SW 1271 (cell line): ENCODE results near the gene PARVA.

ENCODE experiments used
- DNase-seq, 2 experiments: peaks; one replicate each; lab custom pipeline; 2025; lab: John Stamatoyannopoulos, UW

PARVA gene

DNA sequence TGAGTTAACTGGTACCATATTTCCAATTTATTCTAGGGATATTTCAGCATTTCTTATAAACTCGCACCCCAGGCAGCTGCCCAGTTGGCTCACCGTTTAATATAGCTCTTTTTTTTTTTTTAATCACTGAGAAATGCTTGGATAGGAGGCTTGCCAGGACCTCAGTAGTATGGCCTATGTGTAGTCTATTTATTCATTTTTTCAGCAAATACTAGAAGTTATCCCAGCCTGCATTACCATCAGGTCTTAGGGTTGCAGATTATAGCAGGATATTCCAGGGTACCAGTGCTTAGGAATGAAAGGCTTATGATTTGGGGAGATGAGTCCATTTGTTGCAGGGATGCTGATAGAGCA is 26.6 kb downstream of the PARVA start:
- DNase-seq, result no peak

DNA sequence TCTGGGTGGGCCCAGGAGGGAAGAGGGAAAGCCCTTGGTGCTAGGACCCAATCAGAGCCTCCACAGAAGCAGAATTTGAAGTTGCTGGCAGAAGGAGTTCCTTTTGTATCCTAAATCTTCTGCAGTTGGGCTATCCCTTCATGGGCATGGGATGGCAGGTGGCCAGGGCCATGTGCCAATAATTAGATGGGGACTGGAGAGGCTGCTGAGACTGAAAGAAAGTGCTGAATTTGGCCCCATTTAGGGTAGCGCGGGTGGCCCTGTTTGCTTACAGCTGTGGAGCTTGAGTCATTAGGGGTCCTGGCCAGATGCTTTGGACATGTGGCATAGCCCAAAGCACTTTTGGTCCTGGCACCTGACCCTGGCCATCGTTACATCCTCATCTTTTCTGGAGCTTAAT is 27.1 kb downstream of the PARVA start:
- no peak for DNase-seq

DNA sequence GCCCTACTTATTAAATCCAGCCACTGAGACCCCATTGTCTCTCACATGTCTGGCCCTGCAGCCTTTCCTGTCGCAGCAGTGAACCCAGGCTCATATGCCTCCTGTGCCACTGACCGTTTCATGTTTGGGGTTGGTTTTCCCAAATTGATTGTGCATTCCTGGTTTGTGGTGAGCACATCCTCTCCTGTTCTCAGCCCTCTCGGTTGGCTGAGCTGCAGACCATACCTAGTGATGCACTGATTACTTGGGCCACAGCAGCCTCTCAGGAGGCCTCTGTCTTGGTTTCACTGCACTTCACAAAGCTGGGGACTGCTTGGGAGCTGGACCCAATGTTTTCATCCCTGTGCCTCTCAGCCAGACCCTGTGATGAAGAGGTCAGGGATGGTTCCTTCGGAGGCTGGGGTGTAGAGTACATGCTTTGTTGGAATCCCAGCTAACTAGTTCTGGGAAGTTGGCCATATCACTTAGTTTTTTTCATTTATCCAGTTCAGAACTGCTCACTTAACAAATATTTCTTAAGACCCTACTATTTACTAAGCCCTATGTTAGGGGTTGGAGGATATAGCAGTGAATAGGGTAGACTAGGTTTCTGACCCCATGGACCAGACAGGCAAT is 30.9 kb downstream of the PARVA start:
- no peak for DNase-seq

DNA sequence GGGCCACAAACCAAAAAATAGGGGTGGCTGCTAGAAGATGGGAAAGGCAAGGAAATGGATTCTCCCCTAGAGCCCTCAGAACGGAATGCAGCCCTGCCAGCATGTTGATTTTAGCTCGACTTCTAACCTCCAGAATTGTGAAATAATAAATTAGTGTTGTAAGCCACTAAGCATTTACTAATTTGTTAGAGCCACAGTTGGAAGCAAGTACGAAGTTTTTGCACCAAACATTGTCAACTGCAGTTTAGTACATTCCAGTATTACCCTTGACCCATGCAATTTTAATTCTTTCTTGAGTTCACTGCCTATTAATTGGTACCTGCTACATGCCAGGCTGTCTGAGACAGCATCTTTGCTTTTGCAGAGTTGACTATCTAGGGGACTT is 32.2 kb downstream of the PARVA start:
- no peak for DNase-seq

DNA sequence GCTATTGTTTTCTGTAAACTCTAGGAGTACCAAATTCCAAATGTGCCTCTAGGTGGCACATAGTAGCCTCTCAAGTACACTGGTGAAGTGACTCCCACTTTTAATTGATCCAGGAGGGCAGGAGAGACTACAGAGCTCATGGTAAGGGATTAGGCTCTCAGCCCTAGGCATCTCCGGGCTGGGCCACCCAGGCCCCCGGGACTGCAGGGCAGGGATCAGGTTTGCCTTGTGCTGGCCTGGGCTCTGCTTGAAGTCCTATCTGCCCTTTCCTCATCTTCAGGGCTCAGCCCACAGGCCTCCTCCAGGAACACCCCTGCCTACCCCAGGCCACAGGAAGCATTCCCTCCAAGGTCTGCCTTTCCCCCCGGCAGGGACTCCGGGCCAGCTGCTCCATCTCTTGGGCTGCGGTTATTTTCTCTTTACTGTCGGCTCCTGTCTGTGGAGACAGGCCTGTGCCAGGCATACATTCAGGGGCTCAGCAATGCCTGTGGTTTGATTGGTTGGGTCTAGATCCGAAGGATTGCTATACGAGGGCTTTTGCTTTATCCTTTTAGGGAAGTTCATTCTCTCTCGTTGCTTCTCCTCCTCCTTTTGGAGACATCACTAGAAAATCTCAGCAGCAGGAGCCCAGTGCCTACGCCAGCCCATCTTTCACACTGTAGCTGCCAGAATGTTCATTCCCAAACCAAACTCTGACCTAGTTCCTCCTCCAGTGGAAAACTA is 32.8 kb downstream of the PARVA start:
- DNase-seq, result peak in 1 of 2 experiments; percentile 47

DNA sequence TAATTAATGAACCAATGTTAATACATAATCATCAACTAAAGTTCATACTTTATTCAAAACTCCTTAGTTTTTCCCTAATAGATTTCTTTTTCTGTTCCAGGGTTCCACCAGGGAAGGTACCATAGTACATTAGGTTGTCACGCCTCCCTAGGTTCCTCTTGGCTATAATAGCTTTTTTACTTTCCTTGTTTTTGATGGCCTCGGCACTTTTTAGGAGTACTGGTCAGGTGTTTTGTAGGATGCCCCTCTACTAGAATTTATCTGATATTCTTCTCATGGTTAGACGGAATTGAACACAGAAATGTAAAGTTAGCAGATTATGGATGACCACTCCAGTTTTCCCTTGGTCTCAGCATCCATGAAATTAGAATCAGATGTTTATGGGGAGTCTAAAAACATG is 34.0 kb downstream of the PARVA start:
- no peak for DNase-seq

DNA sequence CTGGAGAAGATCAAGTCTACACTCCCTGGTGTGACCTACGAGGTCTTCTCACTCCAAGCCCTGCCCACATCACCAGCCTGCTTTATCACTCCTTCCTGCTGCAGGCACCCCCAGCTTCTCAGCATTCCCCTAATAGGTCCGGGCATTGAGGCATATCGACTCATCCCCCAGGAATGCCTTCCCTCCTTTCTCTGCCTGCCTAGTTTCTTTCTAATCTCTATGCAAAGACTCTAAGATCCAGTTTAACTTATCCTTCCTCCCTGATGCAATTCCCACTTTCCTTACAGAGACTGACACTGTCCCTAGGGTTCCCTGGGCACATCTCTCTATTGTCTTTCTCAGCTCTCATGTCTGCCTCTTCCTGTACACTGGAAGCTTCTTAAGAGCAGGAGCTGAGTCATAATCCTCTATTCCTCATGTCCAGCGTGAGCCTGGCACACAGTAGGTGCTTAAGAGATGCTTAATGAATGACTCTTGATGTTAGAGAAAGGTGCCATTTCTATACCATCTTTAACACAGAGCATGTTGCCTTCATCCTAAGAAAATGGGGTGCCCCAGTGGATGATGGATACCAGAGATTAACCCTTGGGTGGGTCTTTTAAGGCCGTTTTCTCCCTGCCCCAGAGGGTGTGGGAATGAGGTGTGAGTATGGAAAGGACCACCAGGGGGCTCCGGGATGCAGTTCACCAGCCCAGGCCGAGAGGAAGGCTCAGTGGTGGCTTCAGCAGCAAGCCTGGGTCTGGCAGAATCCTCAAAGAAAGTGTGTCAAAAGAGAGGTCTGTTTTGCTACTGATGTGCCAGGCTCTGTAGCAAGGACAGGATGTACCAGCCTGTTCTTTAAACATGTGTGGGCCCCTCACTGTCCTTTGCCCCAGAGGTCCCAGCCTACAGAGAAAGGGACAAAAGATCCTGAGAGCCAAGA is 34.7 kb downstream of the PARVA start:
- peak; percentile 41 to 73 for DNase-seq

DNA sequence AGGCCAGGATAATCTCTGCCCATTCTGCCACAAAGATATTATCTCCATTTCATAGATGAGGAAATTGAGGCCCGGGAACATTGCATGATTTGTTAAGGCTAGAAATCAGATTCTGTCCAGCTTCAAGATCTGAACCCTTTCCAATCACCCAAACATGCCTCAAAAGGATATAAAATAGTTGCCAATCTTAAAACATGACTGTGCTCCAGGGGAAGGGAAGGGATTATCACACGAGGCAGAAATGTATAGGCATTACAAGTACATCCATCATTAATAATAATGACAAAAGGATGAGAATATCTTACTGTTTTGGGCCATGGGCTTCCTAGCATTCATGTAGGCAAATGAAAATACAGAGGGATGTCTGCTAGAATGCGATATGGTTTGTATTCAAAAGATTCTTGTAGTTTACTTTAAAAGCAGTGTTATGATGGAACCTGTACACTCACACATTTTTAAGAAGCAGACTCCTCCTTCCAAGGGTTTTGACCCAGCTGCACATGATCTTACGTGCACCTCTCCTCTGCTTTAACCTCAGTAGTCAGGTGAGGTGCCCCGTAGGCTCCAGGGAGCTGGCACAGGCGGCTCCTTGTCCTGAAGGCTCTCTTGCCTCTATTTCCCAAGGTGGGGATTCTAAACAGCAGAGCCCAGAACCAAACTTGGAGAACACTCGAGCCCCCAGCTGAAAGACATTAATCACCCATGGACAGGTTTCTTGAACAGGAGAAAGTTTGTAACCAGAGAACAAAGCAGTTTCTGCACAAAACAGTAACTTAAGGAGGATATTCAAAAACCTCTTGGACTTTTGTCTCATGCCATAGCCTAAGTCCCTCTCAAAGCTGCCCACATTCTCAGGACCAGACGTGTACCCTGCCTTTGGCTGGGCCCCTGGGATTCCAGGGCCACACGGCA is 36.0 kb downstream of the PARVA start:
- DNase-seq, result no peak

DNA sequence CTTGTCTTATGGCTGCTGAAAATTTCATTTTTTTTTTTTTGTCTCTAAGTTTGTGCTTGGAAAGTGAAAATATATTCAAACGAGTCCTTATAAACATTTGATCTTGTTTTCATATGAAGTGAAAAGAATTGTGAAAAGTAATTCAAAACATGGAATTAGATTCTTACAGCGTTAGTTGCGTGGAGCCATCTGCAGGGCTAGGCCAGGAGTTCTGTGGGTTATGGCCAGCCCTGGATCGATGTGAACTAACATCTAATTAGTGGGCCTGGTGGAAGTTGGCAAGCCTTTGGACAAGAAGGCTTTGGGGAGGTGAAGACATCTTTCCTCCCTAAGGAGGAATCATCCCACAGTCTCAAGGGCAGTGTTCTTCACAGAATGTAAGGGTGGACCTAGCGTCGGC is 37.2 kb downstream of the PARVA start:
- no peak for DNase-seq

DNA sequence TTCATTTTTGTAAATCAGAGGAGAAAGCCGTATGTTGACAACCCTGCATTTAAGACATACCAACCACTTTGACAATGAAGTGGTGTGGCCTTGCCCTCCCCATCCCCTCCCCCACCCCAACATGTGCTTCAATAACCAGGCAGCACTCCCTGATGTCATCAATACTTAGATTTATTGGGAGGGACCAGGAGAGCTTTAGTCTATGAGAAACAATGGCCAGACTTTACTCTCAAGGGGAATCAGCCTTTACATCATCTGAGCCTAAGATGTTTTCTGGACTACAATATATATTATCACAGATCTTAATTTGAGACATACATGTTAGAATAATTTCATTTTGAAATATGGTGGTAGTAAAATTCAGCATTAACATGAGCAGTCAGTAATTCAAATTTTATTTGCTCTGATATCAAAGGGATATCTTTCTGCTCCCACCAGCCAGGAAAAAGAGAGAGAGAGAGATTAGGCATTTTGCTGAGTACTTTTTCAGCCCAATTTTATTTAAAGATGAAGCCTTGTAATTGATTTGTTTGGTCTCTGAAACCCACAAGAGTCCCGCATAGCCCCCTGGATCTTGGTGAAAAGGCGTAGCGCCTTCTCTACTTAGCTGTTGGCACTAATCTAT is 38.1 kb downstream of the PARVA start:
- DNase-seq, result no peak

DNA sequence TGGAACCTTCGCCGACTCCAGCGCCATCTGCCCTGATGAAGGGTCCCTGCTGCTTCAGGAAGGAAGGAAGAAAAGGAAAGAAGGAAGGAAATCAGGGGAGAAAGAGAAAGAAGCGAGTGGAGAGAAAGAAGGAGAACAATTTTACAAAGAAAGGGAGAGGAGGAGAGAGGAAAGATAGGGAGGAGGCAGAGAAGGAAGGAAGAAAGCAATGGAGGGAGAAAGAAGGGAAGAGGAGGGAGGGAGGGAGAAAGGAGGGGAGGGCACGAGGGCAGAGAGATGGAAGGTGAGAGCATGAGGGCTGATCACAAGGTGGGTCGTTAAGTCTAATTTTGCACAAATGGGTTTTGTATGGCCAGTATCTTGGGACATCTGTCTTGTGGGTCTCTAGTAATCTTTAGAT is 39.2 kb downstream of the PARVA start:
- DNase-seq, result no peak

DNA sequence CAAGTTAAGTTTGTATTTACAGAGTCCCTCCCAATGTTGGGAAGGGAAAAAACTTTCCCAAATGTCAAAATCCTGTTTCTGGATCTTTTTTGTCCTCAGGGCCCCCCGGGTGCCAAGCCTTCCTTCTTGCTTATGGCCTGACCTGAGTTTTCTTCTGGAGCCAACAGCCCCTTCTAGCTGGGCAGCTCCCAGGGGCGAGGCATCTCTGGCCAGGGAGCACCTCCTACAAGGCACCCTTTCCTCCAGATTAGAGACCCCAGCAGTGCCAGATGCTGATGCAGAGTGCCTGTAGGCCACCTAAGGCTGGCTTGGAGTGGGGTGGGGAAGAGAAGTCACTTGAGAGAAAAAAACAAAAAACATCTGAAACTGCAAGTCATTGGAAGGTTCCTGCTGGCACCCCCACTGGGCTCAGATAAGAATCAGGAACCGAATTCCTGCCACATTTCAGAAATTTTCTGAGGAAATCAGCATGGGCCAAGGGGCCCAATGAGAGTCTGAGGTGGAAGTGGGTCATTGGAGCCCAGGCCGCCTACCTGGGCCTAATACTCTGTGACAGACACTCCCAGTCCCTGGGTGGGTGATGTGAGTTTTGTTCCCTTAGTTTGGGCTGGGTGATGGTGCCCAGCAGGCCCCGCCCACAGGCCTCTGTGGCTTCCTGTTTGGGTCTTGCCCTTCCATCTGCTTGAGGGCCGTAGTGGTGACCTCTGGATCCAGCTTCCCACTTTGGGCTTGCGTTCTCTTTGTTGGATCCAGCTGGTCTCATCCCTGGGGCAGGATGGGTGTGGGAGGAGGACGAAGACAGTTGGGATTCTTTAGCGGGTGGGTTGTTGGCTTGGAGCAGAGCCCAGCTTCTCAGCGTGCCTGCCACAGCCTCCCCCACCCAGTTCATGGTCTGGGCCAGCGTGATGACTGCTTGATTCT is 40.6 kb downstream of the PARVA start:
- DNase-seq, result no peak

DNA sequence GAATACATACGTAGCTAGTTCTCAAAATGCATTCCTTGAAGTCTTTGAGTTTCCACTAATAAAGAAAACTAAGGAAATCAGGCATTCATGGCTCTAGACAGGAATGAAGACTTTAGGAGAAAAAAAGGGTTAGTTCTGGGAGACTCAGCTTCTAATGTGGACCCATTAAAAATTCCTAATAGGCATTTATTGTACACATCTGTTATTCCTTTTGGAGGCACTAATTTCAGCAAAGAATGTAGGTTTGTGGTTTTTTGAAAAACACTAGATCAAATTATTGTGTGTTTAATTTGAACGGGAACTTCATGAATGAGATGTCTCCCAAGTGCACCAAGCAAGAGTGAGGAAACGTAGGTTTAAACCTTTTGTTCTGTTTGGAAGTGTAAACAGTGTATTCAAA is 42.7 kb downstream of the PARVA start:
- DNase-seq, result no peak

DNA sequence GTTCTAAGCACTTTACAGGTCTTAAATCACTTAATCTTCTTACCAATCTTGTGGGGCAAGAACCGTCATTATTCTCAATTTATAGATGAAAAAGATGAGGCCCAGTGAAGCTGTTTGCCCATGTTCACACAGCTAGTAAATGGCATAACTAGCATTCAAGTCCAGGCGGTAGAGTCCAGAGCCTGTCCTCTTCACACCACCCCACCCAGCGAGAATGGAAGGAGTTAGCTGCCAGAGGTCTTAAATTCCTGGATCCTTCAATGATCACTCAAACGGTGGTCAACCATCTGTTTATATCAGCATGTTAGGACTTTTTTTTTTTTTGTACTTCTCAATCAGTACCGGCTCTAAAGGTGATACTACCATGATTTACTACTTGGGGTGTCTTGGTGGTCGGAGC is 43.3 kb downstream of the PARVA start:
- DNase-seq, result no peak

DNA sequence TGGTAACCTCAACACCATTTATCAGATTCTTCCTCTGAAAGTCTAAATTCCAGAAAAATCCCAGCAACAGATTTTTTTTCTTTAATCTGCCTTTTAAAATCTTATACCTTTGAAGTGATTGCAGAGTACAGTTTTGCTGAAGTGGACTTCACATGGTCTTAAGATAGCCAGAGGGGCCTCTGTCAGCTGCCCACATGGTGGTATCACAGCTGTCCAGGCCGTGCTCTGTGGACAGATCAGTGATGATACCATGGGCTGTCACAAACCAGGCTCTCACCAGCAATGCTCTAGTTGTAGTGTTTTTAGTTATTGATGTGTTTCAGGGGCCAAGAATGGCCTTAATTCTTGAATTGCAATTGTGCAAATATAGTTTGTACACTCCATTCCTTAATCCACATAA is 44.0 kb downstream of the PARVA start:
- DNase-seq, result no peak

DNA sequence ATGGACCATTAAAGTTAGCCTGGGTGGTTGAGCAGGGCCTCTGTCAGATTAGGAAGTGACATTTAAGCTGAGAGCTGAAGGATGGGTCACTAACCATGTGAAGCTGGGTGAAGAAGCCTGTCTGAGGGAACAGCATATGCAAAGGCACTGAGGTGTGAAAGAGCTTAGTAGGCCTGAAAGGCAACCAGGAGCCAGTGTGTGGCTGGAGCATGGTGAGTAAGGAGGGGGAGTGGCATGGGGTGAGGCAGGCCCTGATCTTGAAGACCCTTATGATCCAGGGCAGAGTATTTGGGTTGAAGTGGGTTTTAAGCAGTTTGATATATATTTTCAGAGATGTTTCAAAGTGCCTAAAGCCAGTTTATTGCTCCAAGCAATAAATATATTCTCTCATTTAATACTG is 48.8 kb downstream of the PARVA start:
- DNase-seq, result no peak

DNA sequence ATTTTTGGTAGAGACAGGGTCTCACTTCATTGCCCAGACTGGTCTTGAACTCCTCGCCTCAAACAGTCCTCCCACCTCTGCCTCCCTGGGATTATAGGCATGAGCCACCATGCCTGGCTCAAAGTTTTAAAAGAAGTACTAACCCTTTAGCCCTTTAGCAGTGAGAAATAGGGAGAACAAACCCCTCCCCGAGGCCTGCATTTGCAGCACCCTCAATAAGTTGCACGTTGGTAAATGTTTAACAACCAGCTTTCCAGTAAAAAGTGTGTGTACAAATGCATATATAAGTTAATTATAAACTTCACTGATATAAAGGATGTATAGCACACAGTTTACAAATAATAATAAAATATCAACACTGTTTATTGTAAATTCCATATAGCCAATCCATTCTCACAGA is 51.8 kb downstream of the PARVA start:
- DNase-seq, result no peak

DNA sequence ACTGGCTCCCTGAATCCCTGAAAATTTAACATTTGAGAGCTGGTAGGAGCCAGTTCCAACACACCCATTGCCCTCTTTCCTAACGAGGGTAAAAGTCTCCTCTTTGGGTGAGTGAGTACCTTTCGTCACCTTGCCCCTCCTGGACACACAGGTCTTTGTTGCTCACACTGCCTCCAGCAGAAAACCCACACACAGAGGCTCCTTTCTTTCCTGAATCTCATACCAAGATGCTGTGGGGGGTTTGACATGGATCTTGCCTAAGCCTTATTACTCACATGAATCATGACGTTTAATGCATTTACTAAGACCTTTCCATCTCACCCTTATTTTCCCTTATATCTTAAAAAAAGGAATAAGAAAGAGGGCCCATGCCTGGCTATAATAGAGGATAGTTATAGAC is 53.0 kb downstream of the PARVA start:
- no peak for DNase-seq

DNA sequence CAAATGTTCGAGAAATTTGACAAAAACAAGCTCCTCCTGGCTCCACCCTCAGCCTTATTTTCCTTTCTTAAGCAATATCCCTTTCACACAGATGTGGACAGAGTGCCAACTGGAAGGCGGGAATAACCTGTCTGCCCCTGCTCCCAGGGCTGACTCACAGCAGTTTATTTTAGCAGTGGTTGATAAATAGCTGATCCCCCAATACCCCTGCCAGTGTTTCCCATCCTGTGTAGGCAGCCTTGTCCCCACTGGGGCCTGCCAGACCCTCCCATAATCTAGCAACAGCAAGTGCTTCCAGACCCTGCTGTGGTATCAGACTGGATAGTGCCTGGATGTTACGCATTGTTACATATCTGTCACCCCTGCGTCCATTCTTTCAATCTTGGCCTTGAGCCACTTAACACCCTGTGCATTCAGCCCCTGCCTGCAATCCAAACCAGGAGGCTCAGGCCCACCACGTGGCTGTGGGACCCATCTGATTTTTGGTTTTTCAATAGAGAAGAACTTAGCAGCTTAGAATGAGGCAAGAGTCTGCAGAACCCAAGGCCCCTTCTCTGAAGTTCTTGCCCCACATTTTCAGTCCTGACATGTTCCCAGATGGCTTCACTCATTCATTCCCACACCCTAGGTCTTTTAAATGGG is 53.7 kb downstream of the PARVA start:
- DNase-seq, result no peak

DNA sequence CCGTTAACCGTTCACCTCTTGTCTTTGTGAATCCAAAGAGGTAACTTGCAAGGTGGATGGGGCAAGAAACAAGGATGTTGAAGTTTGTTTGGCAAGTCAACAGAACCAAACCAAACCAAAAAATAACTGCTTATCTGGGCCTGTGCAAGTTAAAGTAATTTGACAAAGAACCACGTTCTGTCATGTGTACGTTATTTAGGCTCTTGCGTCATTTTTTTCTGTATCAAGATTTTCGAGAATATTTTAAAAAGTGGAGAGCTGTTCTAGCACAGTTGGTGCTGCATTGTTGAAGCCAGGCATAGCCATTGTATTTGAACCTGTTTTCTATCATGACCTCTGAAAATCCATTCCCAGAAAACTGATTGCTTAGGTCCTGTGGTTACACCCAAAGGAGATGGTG is 55.1 kb downstream of the PARVA start:
- DNase-seq, result no peak
